ENCODE measurements around the gene SPEN.

The SPEN gene

GRCh38 chr1:15940110-15941043 is 92.9 kb downstream of the SPEN start:
- Histone ChIP-seq H3K27me3 (replicated peaks; ENCODE audit: insufficient read depth, low read length) (no peaks in the 10 kb centered on the region), H2AFZ (ENCODE audit: low read length) (no peak overlapping the region), H3K36me3 (replicated peaks; ENCODE audit: insufficient read depth, low read length) (no peaks in the 10 kb centered on the region), H3K4me1 (ENCODE audit: low read length) (no peaks in the 10 kb centered on the region), H3K4me2 (ENCODE audit: low read depth, low read length) (no peak overlapping the region), H3K9me2 (replicated peaks; ENCODE audit: insufficient read depth, low read length) (no peaks in the 10 kb centered on the region), H3K79me2 (ENCODE audit: low read length) (no peaks in the 10 kb centered on the region), H3K27ac (ENCODE audit: low read length) (no peak overlapping the region), H4K20me1 (ENCODE audit: insufficient read depth, low read length) (no peaks in the 10 kb centered on the region), H3K9ac (ENCODE audit: low read length) (no peak overlapping the region), H3F3A (ENCODE audit: insufficient read depth, low read length) (no peaks in the 10 kb centered on the region), H3K9me3 (replicated peaks; ENCODE audit: insufficient read depth, low read length) (no peaks in the 10 kb centered on the region), H3K4me3 (ENCODE audit: low read length) (no peak overlapping the region)
- no peak for DNase-seq
- no peak for TF ChIP-seq EZH2phosphoT487 (IDR thresholded peaks at IDR 0.05; ENCODE audit: low read length)
- no peak for TF ChIP-seq EZH2 (optimal IDR thresholded peaks at IDR 0.05; ENCODE audit: low read depth, low read length)
- TF ChIP-seq CTCF (IDR thresholded peaks at IDR 0.05; ENCODE audit: low read length) = no peak

- no peaks in the 10 kb centered on the region for H3K9me3 ChIP-seq (replicated peaks; ENCODE audit: insufficient read depth, low read length)
- H2AFZ ChIP-seq (ENCODE audit: low read length) = no peak overlapping the region
- H3K9ac ChIP-seq (ENCODE audit: low read length) = no peak overlapping the region
- no peaks in the 10 kb centered on the region for H3K27me3 ChIP-seq (replicated peaks; ENCODE audit: insufficient read depth, low read length)
- no peaks in the 10 kb centered on the region for H4K20me1 ChIP-seq (ENCODE audit: insufficient read depth, low read length)
- H3K27ac ChIP-seq (ENCODE audit: low read length) = no peak overlapping the region
- H3F3A ChIP-seq (ENCODE audit: insufficient read depth, low read length) = no peaks in the 10 kb centered on the region
- H3K79me2 ChIP-seq (ENCODE audit: low read length) = no peaks in the 10 kb centered on the region
- no peaks in the 10 kb centered on the region for H3K4me1 ChIP-seq (ENCODE audit: low read length)
- H3K4me3 ChIP-seq (ENCODE audit: low read length) = no peak overlapping the region
- DNase-seq = no peak
- no peak for TF ChIP-seq CTCF (IDR thresholded peaks at IDR 0.05; ENCODE audit: low read length)
- TF ChIP-seq EZH2 (optimal IDR thresholded peaks at IDR 0.05; ENCODE audit: low read depth, low read length) = no peak
- no peak for TF ChIP-seq EZH2phosphoT487 (IDR thresholded peaks at IDR 0.05; ENCODE audit: low read length)
- H3K9me2 ChIP-seq (replicated peaks; ENCODE audit: insufficient read depth, low read length) = no peaks in the 10 kb centered on the region
- no peaks in the 10 kb centered on the region for H3K36me3 ChIP-seq (replicated peaks; ENCODE audit: insufficient read depth, low read length)
- no peak overlapping the region for H3K4me2 ChIP-seq (ENCODE audit: low read depth, low read length)
Measured at GRCh38 chr1:15941044-15941840, 93.7 kb downstream of the SPEN start.

GRCh38 chr1:15941899-15942660 is 94.6 kb downstream of the SPEN start:
- Histone ChIP-seq H3K9me3 (replicated peaks; ENCODE audit: insufficient read depth, low read length) (no peaks in the 10 kb centered on the region), H3K9ac (ENCODE audit: low read length) (no peak overlapping the region), H3F3A (ENCODE audit: insufficient read depth, low read length) (no peaks in the 10 kb centered on the region), H3K27me3 (replicated peaks; ENCODE audit: insufficient read depth, low read length) (no peaks in the 10 kb centered on the region), H3K36me3 (replicated peaks; ENCODE audit: insufficient read depth, low read length) (no peaks in the 10 kb centered on the region), H3K4me1 (ENCODE audit: low read length) (no peaks in the 10 kb centered on the region), H3K4me3 (ENCODE audit: low read length) (no peak overlapping the region), H2AFZ (ENCODE audit: low read length) (no peak overlapping the region), H3K79me2 (ENCODE audit: low read length) (no peaks in the 10 kb centered on the region), H3K4me2 (ENCODE audit: low read depth, low read length) (no peak overlapping the region), H3K27ac (ENCODE audit: low read length) (no peak overlapping the region), H3K9me2 (replicated peaks; ENCODE audit: insufficient read depth, low read length) (no peaks in the 10 kb centered on the region), H4K20me1 (ENCODE audit: insufficient read depth, low read length) (no peaks in the 10 kb centered on the region)
- no peak for DNase-seq
- TF ChIP-seq EZH2phosphoT487 (IDR thresholded peaks at IDR 0.05; ENCODE audit: low read length) (no peak), EZH2 (optimal IDR thresholded peaks at IDR 0.05; ENCODE audit: low read depth, low read length) (no peak), CTCF (IDR thresholded peaks at IDR 0.05; ENCODE audit: low read length) (no peak)

All from MM.1S (cell line).